GM12891 (cell line): ENCODE results near the gene PHF14.
A peak's percentile ranks its signal among the peaks of the same experiment; 100 is the strongest.
"Not testable (repeated sequence)": the region's sequence is repeated elsewhere in the genome, so short reads cannot be mapped to it uniquely, and the experiment has no call there.

Source experiments
- DNase-seq: peaks from one replicate; pipeline ENCODE4 v3.0.0; 2011; ENCODE audit warnings: low spot score; ENCODE audit not compliant: insufficient read length
- FAIRE-seq: peaks from 2 replicates; lab custom pipeline; 2011; peaks lifted over from hg19 to GRCh38; lab: Jason Lieb, UNC
- PAX5 ChIP-seq: IDR thresholded peaks from 2 replicates; pipeline ENCODE4 v1.6.1; 2011; ENCODE audit warnings: low read length, moderate library complexity, mild to moderate bottlenecking; ENCODE audit not compliant: insufficient read depth, severe bottlenecking
- POLR2A ChIP-seq: IDR thresholded peaks from 2 replicates; pipeline ENCODE4 v1.6.1; 2011; ENCODE audit warnings: low read depth, low read length, control low read depth
- POLR2AphosphoS5 ChIP-seq: IDR thresholded peaks from 2 replicates; pipeline ENCODE4 v1.6.1; 2011; ENCODE audit warnings: low read depth, low read length, control low read depth
- POU2F2 ChIP-seq: IDR thresholded peaks from 2 replicates; pipeline ENCODE4 v1.6.1; 2011; ENCODE audit warnings: low read depth, mild to moderate bottlenecking, control low read depth, low read length, moderate library complexity
- SPI1 ChIP-seq: IDR thresholded peaks from 2 replicates; pipeline ENCODE4 v1.6.1; 2011; ENCODE audit warnings: low read depth, low read length, control low read depth
- TAF1 ChIP-seq: IDR thresholded peaks from 2 replicates; pipeline ENCODE4 v1.6.1; 2011; ENCODE audit warnings: low read depth, low read length, control low read depth

PHF14 gene

GRCh38 chr7:10940704-10941355 is 32.8 kb upstream of the PHF14 start:
- no peak for DNase-seq
- no peak for FAIRE-seq
- TF ChIP-seq TAF1 (no peak), POLR2AphosphoS5 (no peak), POU2F2 (no peak), POLR2A (no peak), SPI1 (no peak), PAX5 (no peak)

- FAIRE-seq (no peak), DNase-seq (no peak)
- no peak for TF ChIP-seq POU2F2
- TF ChIP-seq POLR2AphosphoS5 = no peak
- TF ChIP-seq PAX5 = no peak
- TF ChIP-seq POLR2A = no peak
- no peak for TF ChIP-seq SPI1
- no peak for TF ChIP-seq TAF1
Measured at GRCh38 chr7:10950494-10950893, 23.2 kb upstream of the PHF14 start.

GRCh38 chr7:10950974-10951578 is 22.6 kb upstream of the PHF14 start:
- not testable (repeated sequence) for FAIRE-seq

GRCh38 chr7:10952588-10952987 is 21.1 kb upstream of the PHF14 start:
- TF ChIP-seq SPI1 = no peak
- TF ChIP-seq POLR2AphosphoS5 = no peak
- no peak for TF ChIP-seq POLR2A
- no peak for TF ChIP-seq TAF1
- TF ChIP-seq PAX5 = no peak
- no peak for TF ChIP-seq POU2F2
- no peak for DNase-seq
- no peak for FAIRE-seq

More at GRCh38 chr7:10950974-10951578, 22.6 kb upstream of the PHF14 start:
- not testable (repeated sequence) for DNase-seq

GRCh38 chr7:10953078-10953750 is 20.5 kb upstream of the PHF14 start:
- not testable (repeated sequence) for DNase-seq, FAIRE-seq

GRCh38 chr7:10956528-10956927 is 17.1 kb upstream of the PHF14 start:
- no peak for DNase-seq
- TF ChIP-seq PAX5 = no peak
- TF ChIP-seq POLR2AphosphoS5 = no peak
- TF ChIP-seq POU2F2 = no peak
- TF ChIP-seq POLR2A = no peak
- TF ChIP-seq TAF1 = no peak
- TF ChIP-seq SPI1 = no peak
- FAIRE-seq = no peak

GRCh38 chr7:10960242-10960641 is 13.4 kb upstream of the PHF14 start:
- DNase-seq, FAIRE-seq: not testable (repeated sequence)

GRCh38 chr7:10965016-10965415 is 8.7 kb upstream of the PHF14 start:
- FAIRE-seq = not testable (repeated sequence)

GRCh38 chr7:10972174-10972573 is 1.5 kb upstream of the PHF14 start:
- FAIRE-seq (no peak), DNase-seq (no peak)
- TF ChIP-seq PAX5 (no peak), SPI1 (no peak), POLR2AphosphoS5 (no peak)

More at GRCh38 chr7:10965016-10965415, 8.7 kb upstream of the PHF14 start:
- DNase-seq = not testable (repeated sequence)

- FAIRE-seq = peak; percentile 72
- TF ChIP-seq TAF1 = no peak
- TF ChIP-seq SPI1 = no peak
- no peak for TF ChIP-seq POLR2A
- TF ChIP-seq POU2F2 = no peak
- no peak for TF ChIP-seq POLR2AphosphoS5
- TF ChIP-seq PAX5 = no peak
- DNase-seq = no peak
Measured at GRCh38 chr7:10973942-10974911, 555 bp downstream of the PHF14 start.
